IMR-90 (cell line): ENCODE results near the gene KIF6. TPM values are rescaled to one million over a fixed set of nuclear protein-coding genes. Genes with fewer than 3 reads are reported as not detected.

ENCODE experiments used
- ATAC-seq: fragments of 200-7000 bp; cut with Tn5 transposase; 2 replicates; pipeline ENCODE4 v1.9.1; 2020; ENCODE audit warnings: low read depth, mild to moderate bottlenecking, moderate library complexity
- BruUV-seq: library from RNA; stranded (reverse); fragments of 400-500 nt; replicated peaks from 2 replicates; lab custom pipeline; 2021; lab: Mats Ljungman, UMichigan
- CTCF ChIA-PET: fragments of 300-600 bp; formaldehyde crosslinking; extraction: SDS; loops from one replicate; lab custom pipeline; 2021; ENCODE audit warnings: antibody characterized with exemption; lab: Yijun Ruan, JAX
- POLR2A ChIA-PET: fragments of 300-600 bp; sonication (Branson Sonifier 250); formaldehyde crosslinking; loops from one replicate; lab custom pipeline; 2022; ENCODE audit warnings: antibody characterized with exemption; ENCODE audit not compliant: unreplicated experiment; lab: Charles Lee
- DNase-seq: peaks from one replicate; pipeline ENCODE4 v3.0.0; 2013
- H2AFZ ChIP-seq: replicated peaks from 2 replicates; pipeline ENCODE3; 2013; ENCODE audit warnings: low read length, mild to moderate bottlenecking; ENCODE audit not compliant: poor library complexity
- H2AK5ac ChIP-seq: 2 replicates; pipeline ENCODE4 v1.6.1; 2013; ENCODE audit warnings: low read depth, low read length, inconsistent platforms
- H2AK9ac ChIP-seq: replicated peaks from 2 replicates; pipeline ENCODE3; 2013; ENCODE audit warnings: mild to moderate bottlenecking, low read depth, low read length, moderate library complexity; ENCODE audit not compliant: poor library complexity
- H2BK120ac ChIP-seq: 2 replicates; pipeline ENCODE4 v1.6.1; 2013; ENCODE audit warnings: low read depth, low read length, inconsistent platforms
- H2BK15ac ChIP-seq: 3 replicates; pipeline ENCODE4 v1.6.1; 2013; ENCODE audit warnings: low read depth, low read length, inconsistent platforms
- H2BK20ac ChIP-seq: 2 replicates; pipeline ENCODE4 v1.6.1; 2013; ENCODE audit warnings: low read depth, mild to moderate bottlenecking, inconsistent platforms, low read length, moderate library complexity
- H2BK5ac ChIP-seq: 2 replicates; pipeline ENCODE4 v1.6.1; 2013; ENCODE audit warnings: mild to moderate bottlenecking, low read depth, low read length, inconsistent platforms; ENCODE audit not compliant: poor library complexity, severe bottlenecking
- H3K14ac ChIP-seq: replicated peaks from 2 replicates; pipeline ENCODE4 v1.6.1; 2013; ENCODE audit warnings: low read depth, low read length, inconsistent platforms
- H3K18ac ChIP-seq: 2 replicates; pipeline ENCODE4 v1.6.1; 2013; ENCODE audit warnings: low read depth, low read length, control low read depth
- H3K23ac ChIP-seq: 2 replicates; pipeline ENCODE4 v1.6.1; 2013; ENCODE audit warnings: low read depth, low read length, inconsistent platforms
- H3K27ac ChIP-seq: 2 replicates; pipeline ENCODE4 v1.5.1; 2013; ENCODE audit warnings: mild to moderate bottlenecking, control low read depth, low read length; ENCODE audit not compliant: insufficient read depth
- H3K27me3 ChIP-seq: 2 replicates; pipeline ENCODE4 v1.6.1; 2013; ENCODE audit warnings: low read length; ENCODE audit not compliant: control insufficient read depth, insufficient read depth
- H3K36me3 ChIP-seq: 2 replicates; pipeline ENCODE4 v1.6.1; 2013; ENCODE audit warnings: low read length, mixed read lengths; ENCODE audit not compliant: control insufficient read depth, insufficient read depth
- H3K4ac ChIP-seq: 2 replicates; pipeline ENCODE4 v1.6.1; 2013; ENCODE audit warnings: low read depth, low read length, inconsistent platforms
- H3K4me1 ChIP-seq: 2 replicates; pipeline ENCODE4 v1.6.1; 2013; ENCODE audit warnings: low read length, mixed read lengths; ENCODE audit not compliant: control insufficient read depth, insufficient read depth
- H3K4me2 ChIP-seq: 2 replicates; pipeline ENCODE4 v1.6.1; 2013; ENCODE audit warnings: low read depth, mild to moderate bottlenecking, control low read depth, low read length, moderate library complexity
- H3K4me3 ChIP-seq: 2 replicates; pipeline ENCODE4 v1.5.1; 2013; ENCODE audit warnings: low read depth, mild to moderate bottlenecking, control low read depth, low read length, moderate library complexity; ENCODE audit not compliant: insufficient read depth
- H3K56ac ChIP-seq: 2 replicates; pipeline ENCODE4 v1.6.1; 2013; ENCODE audit warnings: low read length, inconsistent platforms; ENCODE audit not compliant: insufficient read depth; ENCODE audit errors: extremely low read depth
- H3K79me1 ChIP-seq, 2 experiments: 2 replicates each; pipeline ENCODE4 v1.6.1; 2013; ENCODE audit warnings: low read length in 2 of 2, inconsistent platforms in 1 of 2, low read depth in 1 of 2
- H3K9ac ChIP-seq: 2 replicates; pipeline ENCODE4 v1.6.1; 2013; ENCODE audit warnings: low read depth, low read length, control low read depth
- H3K9me1 ChIP-seq: 2 replicates; pipeline ENCODE4 v1.6.1; 2013; ENCODE audit warnings: low read length, inconsistent platforms; ENCODE audit not compliant: insufficient read depth
- H3K9me3 ChIP-seq: 2 replicates; pipeline ENCODE4 v1.6.1; 2013; ENCODE audit warnings: low read length; ENCODE audit not compliant: control insufficient read depth, insufficient read depth
- H4K20me1 ChIP-seq: 2 replicates; pipeline ENCODE4 v1.6.1; 2013; ENCODE audit warnings: low read length, inconsistent platforms; ENCODE audit not compliant: insufficient read depth
- H4K5ac ChIP-seq: 2 replicates; pipeline ENCODE4 v1.6.1; 2013; ENCODE audit warnings: mild to moderate bottlenecking, low read depth, low read length, control low read depth
- H4K8ac ChIP-seq, 2 experiments: 2 replicates each; pipeline ENCODE4 v1.6.1; 2013; ENCODE audit warnings: low read depth in 2 of 2, low read length in 2 of 2, control low read depth in 1 of 2, inconsistent platforms in 1 of 2
- H4K91ac ChIP-seq: 2 replicates; pipeline ENCODE4 v1.6.1; 2013; ENCODE audit warnings: low read depth, low read length, inconsistent platforms; ENCODE audit not compliant: insufficient read depth
- NFE2L2 ChIP-seq: fragments of 150-350 bp; IDR thresholded peaks from 2 replicates; pipeline ENCODE4 v1.6.1; 2016; ENCODE audit warnings: low read depth, mild to moderate bottlenecking, low read length
- RAD21 ChIP-seq: IDR thresholded peaks from 2 replicates; pipeline ENCODE4 v1.6.1; 2012; ENCODE audit warnings: low read length, improper control_type of control experiment
- WGBS, 2 experiments: methylation state at CpG; one replicate each; pipeline versions ENCODE4 v1.1.5 to v1.1.7; 2013; ENCODE audit warnings: missing lambda C conversion rate in 2 of 2; ENCODE audit not compliant: insufficient read length in 1 of 2; ENCODE audit errors: extremely low coverage in 2 of 2; 5-methylcytosine and 5-hydroxymethylcytosine counted together
- dilution Hi-C: fragments of 300-500 bp; cut with HindIII; formaldehyde crosslinking; loops from one replicate; pipeline ENCODE4 v1.14.3; 2018; ENCODE audit warnings: low sequenced_read_pairs; ENCODE audit not compliant: unreplicated experiment
- in situ Hi-C: fragments of 300-500 bp; cut with MboI; formaldehyde crosslinking; loops from 3 replicates; pipeline ENCODE4 v1.14.3; 2019; ENCODE audit warnings: low sequenced_read_pairs, inconsistent platforms, mixed read lengths
- intact Hi-C: fragments of 100-400 bp; cut with micrococcal nuclease; formaldehyde crosslinking; loops from 2 replicates; pipeline ENCODE4 v1.10.0; 2022
- polyA plus RNA-seq, 3 experiments: library from polyadenylated mRNA; depleted of rRNA; stranded (reverse); fragments of >200 nt; gene quantifications; 2 replicates each; pipeline ENCODE4 v1.2.3, GENCODE V29; 2012; ENCODE audit warnings: low replicate concordance in 1 of 3
- total RNA-seq: library from RNA; depleted of rRNA; stranded (reverse); fragments of >200 nt; gene quantifications from 2 replicates; pipeline ENCODE4 v1.2.3, GENCODE V29; 2012
- TF ChIP-seq, protein P1 (sequence below): conservative IDR thresholded peaks from 2 replicates; pipeline ENCODE4 v1.5.1; 2012; ENCODE audit warnings: mild to moderate bottlenecking, low read depth, low read length, improper control_type of control experiment
- TF ChIP-seq, protein P2 (sequence below): fragments of 150-350 bp; IDR thresholded peaks from 2 replicates; pipeline ENCODE4 v1.6.1; 2017; ENCODE audit warnings: mild to moderate bottlenecking, antibody characterized with exemption, low read length, low read depth

Gene KIF6
- total and polyA plus RNA-seq, 2 of the 4 experiments (the other 2 are of a cell fraction), result under 0.01 to 0.10 TPM

- Histone ChIP-seq H3K4me3 (no peak overlapping the region), H4K91ac (no peak overlapping the region), H3K18ac (no peak overlapping the region), H3K23ac (no peak overlapping the region), H3K27ac (no peak overlapping the region), H3K9me1 (no peaks in the 10 kb centered on the region), H3K4me2 (no peak overlapping the region), H2AK5ac (no peak overlapping the region), H2BK20ac (no peak overlapping the region), H3K9me3 (no peaks in the 10 kb centered on the region), H3K79me1 (no peaks in the 10 kb centered on the region), H3K56ac (no peak overlapping the region), H2AK9ac (no peak overlapping the region), H3K27me3 (no peaks in the 10 kb centered on the region), H3K4ac (no peak overlapping the region), H2AFZ (no peak overlapping the region), H2BK120ac (no peak overlapping the region), H3K14ac (no peak overlapping the region), H4K5ac (no peak overlapping the region), H3K9ac (no peak overlapping the region), H2BK5ac (no peak overlapping the region), H3K4me1 (no peaks in the 10 kb centered on the region), H4K20me1 (no peaks in the 10 kb centered on the region), H3K36me3 (no peaks in the 10 kb centered on the region), H4K8ac (no peak overlapping the region), H2BK15ac (no peak overlapping the region)
- dilution Hi-C loops (no loop called here), in situ Hi-C loops (no loop called here), intact Hi-C loops (no loop called here)
- CTCF ChIA-PET, result no interaction called here
- DNase-seq (no peak), ATAC-seq (no peak)
- TF ChIP-seq NFE2L2 (no peak), RAD21 (no peak)
- TF ChIP-seq, protein P1, sequence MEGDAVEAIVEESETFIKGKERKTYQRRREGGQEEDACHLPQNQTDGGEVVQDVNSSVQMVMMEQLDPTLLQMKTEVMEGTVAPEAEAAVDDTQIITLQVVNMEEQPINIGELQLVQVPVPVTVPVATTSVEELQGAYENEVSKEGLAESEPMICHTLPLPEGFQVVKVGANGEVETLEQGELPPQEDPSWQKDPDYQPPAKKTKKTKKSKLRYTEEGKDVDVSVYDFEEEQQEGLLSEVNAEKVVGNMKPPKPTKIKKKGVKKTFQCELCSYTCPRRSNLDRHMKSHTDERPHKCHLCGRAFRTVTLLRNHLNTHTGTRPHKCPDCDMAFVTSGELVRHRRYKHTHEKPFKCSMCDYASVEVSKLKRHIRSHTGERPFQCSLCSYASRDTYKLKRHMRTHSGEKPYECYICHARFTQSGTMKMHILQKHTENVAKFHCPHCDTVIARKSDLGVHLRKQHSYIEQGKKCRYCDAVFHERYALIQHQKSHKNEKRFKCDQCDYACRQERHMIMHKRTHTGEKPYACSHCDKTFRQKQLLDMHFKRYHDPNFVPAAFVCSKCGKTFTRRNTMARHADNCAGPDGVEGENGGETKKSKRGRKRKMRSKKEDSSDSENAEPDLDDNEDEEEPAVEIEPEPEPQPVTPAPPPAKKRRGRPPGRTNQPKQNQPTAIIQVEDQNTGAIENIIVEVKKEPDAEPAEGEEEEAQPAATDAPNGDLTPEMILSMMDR, result no peak
- TF ChIP-seq, protein P2, sequence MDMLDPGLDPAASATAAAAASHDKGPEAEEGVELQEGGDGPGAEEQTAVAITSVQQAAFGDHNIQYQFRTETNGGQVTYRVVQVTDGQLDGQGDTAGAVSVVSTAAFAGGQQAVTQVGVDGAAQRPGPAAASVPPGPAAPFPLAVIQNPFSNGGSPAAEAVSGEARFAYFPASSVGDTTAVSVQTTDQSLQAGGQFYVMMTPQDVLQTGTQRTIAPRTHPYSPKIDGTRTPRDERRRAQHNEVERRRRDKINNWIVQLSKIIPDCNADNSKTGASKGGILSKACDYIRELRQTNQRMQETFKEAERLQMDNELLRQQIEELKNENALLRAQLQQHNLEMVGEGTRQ, result no peak
- POLR2A ChIA-PET, result no interaction called here
- WGBS, 2 experiments, result no CpG with 5 or more reads among the region's 2 CpGs
- no TSS peak for BruUV-seq
Observed at GRCh38 chr6:39625209-39625608, 100.0 kb downstream of the KIF6 start.
